ENCODE results near the gene SRMS.
"Not testable (repeated sequence)": the region's sequence is repeated elsewhere in the genome, so short reads cannot be mapped to it uniquely, and the experiment has no call there.

The SRMS gene

GRCh38 chr20:63579017-63579694 is 31.6 kb upstream of the SRMS start:
- no peak for DNase-seq (ENCODE audit: low read depth)

DNA sequence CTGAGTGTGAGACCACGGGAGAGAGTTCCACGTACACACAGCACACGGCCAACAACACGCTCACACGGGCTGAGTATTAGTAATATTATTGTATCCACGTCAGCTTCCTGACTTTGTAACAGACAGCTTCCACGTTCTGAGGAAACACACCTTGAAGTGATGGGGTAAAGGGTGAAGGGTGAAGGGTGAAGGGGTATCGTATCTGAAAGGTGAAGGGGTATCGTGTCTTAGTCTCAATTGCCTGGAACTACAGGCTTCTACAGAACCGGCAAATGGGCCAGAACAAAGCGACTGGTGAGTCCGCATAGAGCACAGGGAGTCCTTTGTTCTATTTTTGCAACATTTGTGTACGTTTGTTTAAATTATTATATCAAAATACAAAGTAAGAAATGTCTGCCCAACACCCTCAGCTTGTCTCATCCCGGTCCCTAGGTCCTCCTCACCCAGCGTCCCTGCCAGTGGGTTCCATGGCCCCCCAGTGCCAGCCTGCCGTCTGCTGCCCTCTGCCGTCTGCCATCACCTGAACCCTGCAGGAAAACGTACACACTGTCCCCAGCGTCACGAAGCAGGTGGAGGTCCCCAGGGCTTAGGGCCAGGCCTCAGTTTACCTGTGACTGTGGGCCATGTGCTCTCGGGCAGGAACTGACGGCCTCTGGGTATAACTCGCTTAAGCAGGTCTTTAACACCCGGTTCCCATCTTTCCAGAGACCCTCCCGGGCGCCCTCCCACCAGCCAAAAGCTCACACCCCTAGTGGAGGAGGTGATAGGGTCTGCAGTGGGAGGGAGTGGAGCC is 30.9 kb upstream of the SRMS start:
- no peak for DNase-seq (ENCODE audit: low read depth)

GRCh38 chr20:63577317-63577894 is 29.9 kb upstream of the SRMS start:
- no peak for DNase-seq (ENCODE audit: low read depth)

DNA sequence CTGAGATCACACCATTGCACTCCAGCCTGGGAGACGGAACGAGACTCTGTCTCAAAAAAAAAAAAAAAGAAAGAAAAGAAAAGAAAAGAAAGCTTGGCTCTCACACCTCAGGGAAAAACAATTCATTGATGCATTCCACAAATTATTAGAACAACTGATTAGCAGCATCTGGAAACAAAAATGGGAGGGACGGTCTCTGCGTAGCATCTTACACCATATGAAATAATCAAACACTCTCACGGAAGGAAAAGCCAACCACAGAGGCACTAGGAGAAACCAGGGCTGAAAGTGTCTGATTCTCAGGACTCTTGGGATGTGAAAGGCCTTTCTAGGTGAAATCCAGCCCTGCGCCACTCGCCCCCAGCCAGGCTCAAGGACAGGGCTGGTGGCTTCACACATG is 28.8 kb upstream of the SRMS start:
- DNase-seq (ENCODE audit: low read depth), result no peak

DNA sequence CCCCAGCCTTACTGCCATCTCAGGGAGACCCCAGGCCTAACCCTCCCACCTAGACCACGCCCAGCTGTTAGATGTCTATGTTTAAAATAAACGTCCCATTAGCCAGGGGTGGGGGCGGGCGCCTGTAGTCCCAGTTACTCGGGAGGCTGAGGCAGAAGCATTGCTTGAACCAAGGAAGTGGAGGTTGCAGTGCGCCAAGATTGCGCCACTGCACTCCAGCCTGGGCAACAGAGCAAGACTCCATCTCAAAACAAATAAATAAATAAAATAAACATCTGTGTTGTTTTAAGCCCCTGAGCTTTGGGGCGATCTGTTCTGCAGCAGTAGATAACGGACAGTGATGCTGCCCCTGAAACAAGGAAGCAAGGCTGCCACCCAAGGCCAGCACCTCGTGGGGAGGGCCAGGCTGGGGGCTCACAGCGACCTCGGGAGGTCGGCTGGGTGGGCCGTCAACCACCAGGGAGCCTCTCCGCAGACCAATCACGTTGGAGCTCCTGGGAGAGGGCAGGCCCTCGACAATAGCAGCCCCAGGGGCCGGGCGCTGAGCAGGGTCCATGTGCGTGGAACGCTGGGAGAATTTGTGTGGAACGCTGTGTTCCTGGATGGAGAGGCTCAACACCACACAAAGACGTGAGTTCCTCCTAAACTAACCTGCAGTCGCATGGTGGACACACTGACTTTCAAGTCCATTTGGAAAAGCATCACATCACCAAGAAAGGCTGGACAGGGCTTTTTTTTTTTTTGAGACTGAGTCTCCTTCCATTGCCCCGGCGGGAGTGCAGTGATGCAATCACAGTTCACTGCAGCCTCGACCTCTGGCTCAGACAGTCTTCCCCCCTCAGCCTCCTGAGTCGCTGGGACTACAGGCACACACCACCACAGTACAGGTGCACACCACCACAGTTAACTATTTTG is 27.5 kb upstream of the SRMS start:
- no peak for DNase-seq (ENCODE audit: low read depth)

DNA sequence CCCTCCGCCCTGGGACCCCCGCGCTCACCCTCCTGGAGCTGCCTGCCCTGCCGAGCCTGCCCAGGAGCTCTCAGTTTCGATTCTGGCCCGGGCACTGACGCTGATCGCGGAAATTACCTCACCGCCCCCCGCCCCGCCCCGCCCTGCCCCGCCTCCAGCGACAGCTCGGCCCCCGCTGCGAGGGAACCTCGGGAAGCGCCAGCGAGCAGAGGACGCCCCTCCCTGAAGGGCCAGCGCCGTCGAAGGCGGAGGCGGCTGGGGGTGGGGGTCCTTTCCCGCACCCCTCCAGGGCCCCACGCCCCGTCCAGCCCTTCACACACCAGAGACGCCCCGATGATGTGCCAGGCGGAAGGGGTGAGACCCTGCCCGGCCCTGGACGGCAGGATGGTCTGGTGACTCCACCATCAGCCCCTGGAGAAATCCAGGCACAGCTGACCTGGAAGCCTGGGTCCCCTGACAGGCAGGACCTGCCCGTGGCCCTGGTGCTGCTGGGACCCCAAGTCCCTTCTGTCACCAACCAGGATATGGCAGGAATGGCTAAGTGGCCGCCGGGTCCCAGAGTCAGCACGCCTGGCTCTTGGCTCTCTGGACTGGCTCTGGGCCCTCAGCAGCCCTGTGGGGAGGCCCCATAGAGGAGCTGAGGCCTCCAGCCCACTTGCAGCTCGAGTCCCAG is 26.7 kb upstream of the SRMS start, which contains the start of gene HELZ2:
TSS of gene HELZ2 (minus strand) at position 84 of the 673 bp plus-strand sequence. CDS start 1,854 bp downstream, outside the sequence.
- no peak for DNase-seq (ENCODE audit: low read depth)

- no peak for DNase-seq (ENCODE audit: low read depth)
Observed at GRCh38 chr20:63573647-63574131, 26.1 kb upstream of the SRMS start.

DNA sequence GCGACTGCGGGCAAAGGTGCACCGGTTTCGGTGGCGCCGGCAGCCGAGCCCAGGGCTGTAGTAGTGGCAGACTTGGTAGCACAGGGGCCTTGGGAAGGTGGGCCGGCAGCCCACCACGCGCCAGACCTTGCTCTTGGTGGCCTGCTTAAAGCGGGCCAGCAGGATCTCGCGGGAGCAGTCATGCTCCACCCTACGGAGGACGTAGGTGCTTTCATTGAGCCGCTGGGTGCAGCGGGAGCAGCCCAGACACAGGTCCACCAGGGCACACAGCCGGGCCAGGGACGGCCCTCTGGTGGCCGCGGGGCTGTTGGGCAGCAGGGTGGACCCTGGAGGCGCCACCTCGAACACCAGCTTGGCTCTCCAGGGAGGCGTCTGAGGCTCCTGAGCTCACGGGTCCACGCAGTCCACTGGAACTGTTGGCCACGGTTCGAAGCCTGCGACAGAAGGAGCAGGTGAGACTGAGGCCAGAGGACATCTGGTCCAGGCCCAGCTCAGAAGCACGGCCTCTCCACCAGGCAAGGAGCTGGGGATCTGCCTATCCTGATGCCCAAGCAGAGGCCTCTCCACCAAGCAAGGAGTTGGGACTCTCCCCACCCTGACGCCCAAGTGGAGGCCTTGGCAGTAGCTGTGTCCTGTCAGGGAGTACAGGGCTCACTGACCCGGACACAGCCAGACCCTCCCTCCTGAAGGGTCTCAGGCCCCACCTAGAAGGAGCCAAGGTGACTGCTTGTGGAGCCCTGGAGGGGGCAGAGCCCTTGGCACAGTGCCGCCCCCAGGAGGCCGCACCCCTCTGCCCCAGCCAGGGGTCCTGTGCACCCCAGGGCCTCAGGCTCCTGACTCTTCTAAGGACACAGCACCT is 25.5 kb upstream of the SRMS start:
- no peak for DNase-seq (ENCODE audit: low read depth)

DNA sequence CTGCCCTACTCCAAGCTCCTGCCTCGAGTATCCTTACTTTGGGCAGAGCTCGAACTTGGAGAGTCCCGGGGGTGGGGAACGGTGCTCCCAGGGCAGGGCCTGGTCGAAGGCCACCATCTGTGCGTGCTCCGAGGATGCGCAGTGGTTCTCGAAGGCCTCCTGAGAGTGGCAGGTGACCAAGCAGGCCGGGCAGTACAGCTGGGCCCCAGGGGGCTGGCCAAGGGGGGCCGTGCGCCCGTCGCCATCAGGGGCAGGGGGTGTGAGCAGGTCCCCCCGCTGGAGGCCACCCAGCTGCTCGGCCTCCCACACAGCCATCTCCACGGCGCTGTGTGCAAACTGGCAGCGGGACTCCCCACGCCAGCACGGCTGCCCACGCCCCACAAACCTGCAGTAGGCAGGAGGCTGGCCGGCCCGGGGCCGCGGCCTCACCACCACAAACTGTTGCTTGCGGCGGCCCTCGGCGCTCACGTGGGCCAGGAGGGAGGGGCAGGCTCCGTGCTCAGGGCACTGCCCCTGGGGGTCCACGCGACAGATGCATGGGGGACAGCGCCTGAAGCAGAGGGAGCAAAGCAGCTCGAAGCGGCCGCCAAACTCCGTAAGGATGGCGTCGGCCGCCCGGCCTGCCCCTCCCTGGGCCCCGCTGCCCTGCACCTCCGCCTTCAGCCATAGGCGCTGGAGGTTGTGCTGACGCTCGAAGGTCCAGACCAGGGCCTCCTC is 24.7 kb upstream of the SRMS start:
- DNase-seq (ENCODE audit: low read depth), result no peak

DNA sequence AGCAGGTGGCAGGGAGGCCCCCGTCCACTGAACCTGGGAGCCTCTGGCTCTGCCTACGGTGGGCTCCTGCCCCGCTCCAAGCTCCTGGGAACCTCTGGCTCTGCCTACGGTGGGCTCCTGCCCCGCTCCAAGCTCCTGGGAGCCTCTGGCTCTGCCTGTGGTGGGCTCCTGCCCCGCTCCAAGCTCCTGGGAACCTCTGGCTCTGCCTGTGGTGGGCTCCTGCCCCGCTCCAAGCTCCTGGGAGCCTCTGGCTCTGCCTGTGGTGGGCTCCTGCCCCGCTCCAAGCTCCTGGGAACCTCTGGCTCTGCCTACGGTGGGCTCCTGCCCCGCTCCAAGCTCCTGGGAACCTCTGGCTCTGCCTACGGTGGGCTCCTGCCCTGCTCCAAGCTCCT is 23.5 kb upstream of the SRMS start:
- not testable (repeated sequence) for DNase-seq (ENCODE audit: low read depth)

DNA sequence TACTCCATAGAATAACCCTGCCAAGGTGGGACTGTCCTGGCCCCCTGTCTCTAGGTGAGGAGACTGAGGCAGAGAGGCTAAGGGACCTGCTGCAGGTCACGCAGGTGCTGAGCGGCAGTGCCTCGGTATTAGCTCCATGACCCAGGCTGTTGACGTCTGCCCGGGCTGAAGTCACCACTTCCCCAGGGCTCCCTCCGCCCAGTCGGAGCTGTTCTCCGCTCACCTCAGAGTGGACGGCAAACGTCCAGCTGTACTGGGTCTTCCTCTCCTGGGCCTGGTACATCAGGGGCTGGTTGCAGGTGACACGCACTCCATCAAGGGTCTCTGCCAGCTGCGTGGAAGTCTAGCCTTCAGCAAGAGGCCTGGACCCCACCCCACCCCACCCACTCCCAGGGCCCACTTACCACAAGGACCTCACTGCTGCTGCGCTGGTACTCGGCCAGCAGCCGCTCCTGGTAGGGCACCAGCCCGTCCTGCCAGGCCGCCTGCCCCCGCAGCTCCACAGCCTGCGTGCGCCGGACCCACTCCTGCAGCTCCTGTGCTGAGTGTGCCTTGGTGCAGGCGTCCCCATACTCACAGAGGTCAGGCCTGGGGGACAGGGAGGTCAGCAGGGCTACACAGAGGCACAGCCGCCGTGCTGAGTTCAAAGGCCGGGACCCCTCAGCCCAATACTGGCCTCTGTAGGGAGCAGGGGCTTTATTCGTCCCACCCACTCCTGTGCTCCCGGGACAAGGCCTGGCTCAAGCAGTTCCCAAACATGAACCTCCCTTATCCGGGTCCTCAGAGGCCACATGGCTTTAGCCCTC is 22.9 kb upstream of the SRMS start:
- no peak for DNase-seq (ENCODE audit: low read depth)

DNA sequence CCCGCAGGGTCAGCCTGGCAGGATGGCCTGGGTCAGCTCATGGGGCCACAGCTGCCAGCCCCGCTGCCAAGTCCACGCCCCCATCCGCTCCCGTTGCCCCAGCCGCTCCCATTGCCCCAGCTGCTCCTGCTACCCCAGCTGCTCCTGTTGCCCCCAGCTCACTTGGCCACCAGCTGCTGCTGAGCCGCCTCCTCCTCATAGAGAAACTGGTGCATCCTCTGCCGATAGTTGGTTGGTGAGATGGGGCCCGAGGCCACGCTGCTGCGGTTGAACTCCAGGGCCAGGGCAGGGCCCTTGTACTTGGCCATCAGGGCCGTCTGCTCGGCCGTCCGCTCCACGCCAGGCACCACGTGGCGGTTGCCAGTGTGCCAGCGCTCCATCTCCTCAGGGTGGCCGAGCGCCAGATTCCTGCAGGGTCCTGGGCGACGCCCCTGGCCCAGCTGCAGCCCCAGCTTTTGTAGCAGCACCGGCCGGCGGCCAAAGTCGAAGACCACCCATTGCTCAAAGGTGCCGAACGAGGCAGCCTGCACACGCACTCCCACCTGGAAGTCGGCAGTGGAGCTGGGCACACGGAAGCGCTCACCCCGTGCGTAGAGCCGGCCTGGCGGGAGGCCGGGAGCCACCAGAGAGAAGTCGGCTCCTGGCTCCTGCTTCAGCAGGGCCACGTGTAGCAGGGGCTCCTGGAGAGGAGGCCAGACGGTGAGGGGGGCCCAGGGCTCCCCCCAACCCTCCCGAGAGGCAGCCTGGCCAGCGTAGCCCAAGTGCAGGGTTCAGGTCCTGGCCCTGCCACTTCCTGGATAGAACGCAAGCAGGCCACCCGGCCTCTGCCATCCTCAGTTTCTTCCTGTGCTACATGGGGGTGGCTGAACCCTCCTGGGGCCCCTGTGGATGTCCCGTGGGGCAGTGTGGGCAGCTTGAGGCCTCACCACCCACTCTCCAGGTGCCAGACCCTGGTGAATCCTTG is 21.7 kb upstream of the SRMS start:
- no peak for DNase-seq (ENCODE audit: low read depth)

DNA sequence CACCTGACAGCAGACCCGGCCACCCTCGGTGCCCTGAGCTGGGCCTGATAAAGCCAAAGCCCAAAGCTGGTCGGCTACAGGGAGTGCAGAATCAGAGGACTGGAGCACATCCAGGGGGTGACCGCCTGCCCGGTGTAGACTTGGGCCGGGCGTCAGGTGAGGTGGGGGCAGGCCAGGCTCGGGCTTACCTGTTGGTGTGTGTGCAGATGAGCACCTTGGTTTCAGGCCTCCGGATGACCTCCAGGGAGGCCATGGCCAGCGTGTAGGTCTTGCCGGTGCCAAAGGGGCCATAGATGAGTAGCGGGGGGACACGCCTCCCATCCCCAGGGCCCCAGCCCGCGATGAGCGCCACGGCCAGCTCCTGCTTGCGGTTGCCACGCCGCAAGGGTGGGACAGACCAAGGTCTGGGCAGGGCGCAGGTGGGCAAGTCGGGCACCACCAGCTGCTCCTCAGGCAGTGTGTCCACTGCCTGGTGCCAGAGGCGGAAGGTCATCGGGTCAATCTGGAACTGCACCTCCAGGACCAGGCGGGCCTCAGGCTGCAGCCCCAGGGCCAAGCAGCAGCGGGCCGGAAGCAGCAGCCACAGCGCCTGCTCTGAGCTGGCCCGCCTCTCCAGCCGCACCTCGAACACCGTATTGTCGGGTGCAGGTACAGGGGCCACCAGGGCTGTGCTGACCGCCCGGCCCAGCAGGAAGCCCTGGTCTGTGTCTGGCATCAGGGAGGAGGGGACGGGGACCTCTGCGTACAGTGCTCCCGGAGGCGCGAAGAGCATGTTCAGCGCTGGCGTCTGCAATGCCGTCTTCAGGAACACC is 20.8 kb upstream of the SRMS start:
- DNase-seq (ENCODE audit: low read depth), result no peak

DNA sequence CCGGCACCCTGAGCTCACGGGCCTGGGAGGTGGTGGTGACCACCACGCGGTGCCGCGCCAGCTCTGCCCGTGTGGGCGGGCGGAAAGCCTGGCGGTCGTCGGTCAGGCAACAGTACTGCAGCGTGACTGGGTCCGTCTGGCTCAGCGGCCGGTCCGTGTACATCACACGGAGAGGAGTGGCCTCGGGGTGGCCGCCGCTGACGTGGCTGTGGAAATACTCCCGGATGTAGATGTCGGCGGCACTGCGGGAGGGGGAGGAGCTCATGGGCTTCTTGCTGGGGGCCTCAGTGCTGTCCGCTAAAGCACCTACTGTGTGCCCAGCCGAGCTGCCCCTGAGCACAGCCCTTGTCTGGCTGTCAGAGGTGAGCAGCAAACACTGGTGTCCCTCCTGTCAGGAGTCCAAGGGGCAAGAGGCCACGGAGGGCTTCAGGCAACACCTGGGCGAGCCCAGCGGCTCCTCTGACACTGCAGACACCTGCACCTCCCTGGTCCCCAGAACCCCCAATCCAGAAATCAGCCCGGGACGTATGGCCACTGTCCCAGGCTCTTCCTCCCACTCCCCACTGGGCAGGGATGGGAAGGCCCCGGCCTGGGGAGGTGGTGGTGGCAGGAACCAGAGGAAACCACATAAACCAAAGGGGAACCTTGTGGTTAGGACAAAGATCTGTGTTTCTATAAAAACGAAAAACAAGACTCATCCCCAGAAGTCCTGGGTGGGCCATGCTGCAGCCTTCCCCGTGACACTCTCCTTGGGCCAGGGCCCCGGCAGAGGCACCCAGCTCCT is 20.0 kb upstream of the SRMS start:
- DNase-seq (ENCODE audit: low read depth), result no peak

DNA sequence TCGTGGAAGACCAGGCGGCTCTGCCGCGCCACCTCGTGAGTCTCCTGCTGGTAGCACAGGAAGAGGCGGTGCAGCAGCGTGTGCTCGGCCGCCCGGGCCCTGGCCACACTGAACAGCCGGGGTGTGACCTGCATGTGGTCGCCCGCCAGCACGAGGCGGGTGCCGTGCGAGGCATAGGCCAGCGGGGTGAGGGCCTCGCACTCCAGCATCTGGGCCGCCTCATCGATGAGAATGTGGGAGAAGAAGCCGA is 19.5 kb upstream of the SRMS start:
- no peak for DNase-seq (ENCODE audit: low read depth)

DNA sequence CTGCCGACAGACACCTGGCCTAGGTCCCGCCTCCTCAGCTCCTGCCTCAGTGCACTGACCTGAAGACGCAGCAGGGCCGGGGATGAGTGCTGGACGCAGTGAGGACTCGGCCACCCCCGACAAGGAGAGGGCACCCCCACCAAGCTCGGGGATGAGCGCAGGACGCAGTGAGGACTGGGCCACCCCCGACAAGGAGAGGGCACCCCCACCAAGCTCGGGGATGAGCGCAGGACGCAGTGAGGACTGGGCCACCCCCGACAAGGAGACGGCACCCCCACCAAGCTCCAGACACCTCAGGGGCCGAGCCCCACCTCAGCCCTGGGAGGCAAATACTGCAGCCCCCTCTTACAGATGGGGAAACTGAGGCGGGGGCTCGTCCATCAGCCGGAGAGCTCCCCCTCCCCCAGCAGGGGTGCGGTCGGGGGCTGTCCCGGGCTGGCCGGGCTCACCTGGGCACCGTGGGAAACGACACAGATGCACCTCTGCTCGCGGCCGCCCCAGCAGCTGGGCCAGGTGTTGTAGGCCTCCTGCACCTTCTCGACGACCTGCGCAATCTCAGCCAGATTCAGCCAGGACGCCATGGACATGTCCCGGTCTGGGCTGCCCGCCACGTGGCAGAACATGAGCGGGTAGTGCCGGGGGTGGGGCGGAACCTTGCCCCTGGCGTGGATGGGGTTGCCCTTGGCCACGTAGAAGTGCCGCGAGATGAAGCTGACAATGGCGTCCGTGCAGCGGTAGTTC is 19.0 kb upstream of the SRMS start:
- DNase-seq (ENCODE audit: low read depth), result no peak
